Right lobe of liver (tissue), 6 donors: ENCODE measurements around the gene GPR17. TPM values are rescaled to one million over a fixed set of nuclear protein-coding genes. Genes with fewer than 3 reads are reported as not detected.

Experiments used
- ATAC-seq, 4 donors: fragments of 200-7000 bp; cut with Tn5 transposase; one replicate each; pipeline ENCODE4 v1.9.1; 2020; ENCODE audit warnings: mild to moderate bottlenecking in 4 of 4, moderate library complexity in 4 of 4
- DNase-seq, 3 donors: peaks; one replicate each; pipeline ENCODE4 v3.0.0-alpha.2; 2020
- H3K27ac ChIP-seq, 3 donors: fragments of 200-600 bp; one replicate each; pipeline ENCODE4 v1.8.0; 2022
- H3K27me3 ChIP-seq, 2 donors: fragments of 200-600 bp; one replicate each; pipeline ENCODE4 v1.8.0; 2022
- H3K36me3 ChIP-seq, 4 donors: fragments of 200-600 bp; sonication (generic) in 1 of 4; one replicate each; pipeline versions ENCODE4 v1.5.1 to v1.8.0; 2017 to 2022; ENCODE audit warnings: control low read depth in 1 of 4
- H3K4me1 ChIP-seq, 4 donors: fragments of 200-600 bp; sonication (generic) in 1 of 4; one replicate each; pipeline versions ENCODE4 v1.5.1 to v1.8.0; 2017 to 2022; ENCODE audit warnings: control low read depth in 1 of 4
- H3K4me3 ChIP-seq, 3 donors: fragments of 200-600 bp; one replicate each; pipeline ENCODE4 v1.8.0; 2022
- H3K9me3 ChIP-seq, 4 donors: fragments of 200-600 bp; sonication (generic) in 1 of 4; one replicate each; pipeline versions ENCODE4 v1.5.1 to v1.8.0; 2017 to 2022; ENCODE audit warnings: control low read depth in 1 of 4
- CTCF ChIP-seq, 4 donors: fragments of 200-600 bp in 3 of 4; fragments of 450-650 bp in 1 of 4; IDR thresholded peaks; one replicate each; pipeline versions ENCODE4 v1.5.1 to v1.8.0; 2016 to 2022; ENCODE audit warnings: antibody characterized with exemption in 4 of 4, mild to moderate bottlenecking in 2 of 4
- POLR2A ChIP-seq: fragments of 450-650 bp; IDR thresholded peaks from one replicate; pipeline ENCODE4 v1.6.1; 2017; ENCODE audit warnings: antibody characterized with exemption, mild to moderate bottlenecking
- WGBS: methylation state at CpG from one replicate; pipeline ENCODE4 v1.1.6; 2018; ENCODE audit warnings: low coverage, low lambda C conversion rate; ENCODE audit not compliant: insufficient coverage; ENCODE audit errors: missing lambda C conversion rate; 5-methylcytosine and 5-hydroxymethylcytosine counted together
- intact Hi-C, 2 donors: fragments of 100-400 bp; cut with DNase I; formaldehyde crosslinking; loops; one replicate each; pipeline versions ENCODE4 v1.11.2 to v1.14.1; 2022
- total RNA-seq, 6 experiments: library from RNA; depleted of rRNA in 2 of 6; stranded (reverse); fragments of >200 nt in 2 of 6; fragmentation: NEBNext Ultra II Directional in 3 of 6; extraction: Animal tissue kit (Norgen Biotek cat#: 25700) in 3 of 6; gene quantifications; one replicate each; pipeline versions ENCODE4 v1.1.0 to v1.2.4, GENCODE V29; 2016 to 2023
- donor health status: DM: no; HTN: yes; CAD: no.
- donor health status: DM: no; HTN: no; CAD: no.
- donor health status: DM: no; HTN: no; CAD: no.
- donor health status: DM: no; HTN: yes; CAD: no.
- donor health status: DM: no; HTN: yes; CAD: no.

Gene GPR17
- total RNA-seq, 6 experiments from 2014 or later: not detected

- Histone ChIP-seq H3K9me3 (no peaks in the 10 kb centered on the region), H3K4me3 (no peak overlapping the region), H3K27me3 (no peaks in the 10 kb centered on the region), H3K4me1 (peaks cover 0 to 12% (median 4%) of the 10 kb centered on the region in 4 donors), H3K27ac (no peak overlapping the region), H3K36me3 (no peaks in the 10 kb centered on the region)
- 51% methylated on average over 5 of the region's 25 CpGs for WGBS
- TF ChIP-seq CTCF (IDR thresholded peaks at IDR 0.05) (peak in 2 of 4 donors; percentile 11 to 12), POLR2A (no peak)
- DNase-seq (no peak), ATAC-seq (peak in 3 of 4 donors; percentile 9 to 39 (median 11))
- intact Hi-C loops: no loop called here
These were observed 5.6 kb upstream of the GPR17 start for GRCh38 chr2:127640082-127641072.

- intact Hi-C loops: no loop called here
- H3K4me3 ChIP-seq: no peak overlapping the region
- TF ChIP-seq CTCF (IDR thresholded peaks at IDR 0.05) (no peak), POLR2A (no peak)
- H3K36me3 ChIP-seq: no peaks in the 10 kb centered on the region
- ATAC-seq (no peak), DNase-seq (no peak)
- no peaks in the 10 kb centered on the region for H3K27me3 ChIP-seq
- no CpG with 5 or more reads among the region's 6 CpGs for WGBS
- no peak overlapping the region for H3K27ac ChIP-seq
- peaks cover 0 to 12% (median 4%) of the 10 kb centered on the region in 4 donors for H3K4me1 ChIP-seq
- H3K9me3 ChIP-seq: no peaks in the 10 kb centered on the region
These were observed 4.8 kb upstream of the GPR17 start for GRCh38 chr2:127641133-127641532.

GRCh38 chr2:127641846-127642507, 4.0 kb upstream of the GPR17 start:
- TF ChIP-seq POLR2A: no peak
- no peak for TF ChIP-seq CTCF (IDR thresholded peaks at IDR 0.05)
- WGBS: no CpG with 5 or more reads among the region's 25 CpGs
- no peak overlapping the region for H3K27ac ChIP-seq

GRCh38 chr2:127642706-127643438, 3.1 kb upstream of the GPR17 start:
- no peak for ATAC-seq
- H3K4me3 ChIP-seq: no peak overlapping the region
- no peaks in the 10 kb centered on the region for H3K27me3 ChIP-seq
- H3K36me3 ChIP-seq: no peaks in the 10 kb centered on the region
- intact Hi-C loops: no loop called here
- H3K9me3 ChIP-seq: no peaks in the 10 kb centered on the region
- H3K4me1 ChIP-seq: peaks cover 0 to 12% (median 4%) of the 10 kb centered on the region in 4 donors
- no peak for TF ChIP-seq CTCF (IDR thresholded peaks at IDR 0.05)
- no peak for TF ChIP-seq POLR2A
- DNase-seq: no peak
- WGBS: 67% methylated on average over 5 of the region's 17 CpGs
- H3K27ac ChIP-seq: no peak overlapping the region

More at GRCh38 chr2:127641846-127642507, 4.0 kb upstream of the GPR17 start:
- Histone ChIP-seq H3K4me3 (no peak overlapping the region), H3K27me3 (no peaks in the 10 kb centered on the region), H3K9me3 (no peaks in the 10 kb centered on the region), H3K4me1 (peaks cover 0 to 12% (median 4%) of the 10 kb centered on the region in 4 donors), H3K36me3 (no peaks in the 10 kb centered on the region)
- intact Hi-C loops: no loop called here
- no peak for DNase-seq
- ATAC-seq: no peak
